ENCODE results near the gene PIK3R5.

PIK3R5 gene

DNA sequence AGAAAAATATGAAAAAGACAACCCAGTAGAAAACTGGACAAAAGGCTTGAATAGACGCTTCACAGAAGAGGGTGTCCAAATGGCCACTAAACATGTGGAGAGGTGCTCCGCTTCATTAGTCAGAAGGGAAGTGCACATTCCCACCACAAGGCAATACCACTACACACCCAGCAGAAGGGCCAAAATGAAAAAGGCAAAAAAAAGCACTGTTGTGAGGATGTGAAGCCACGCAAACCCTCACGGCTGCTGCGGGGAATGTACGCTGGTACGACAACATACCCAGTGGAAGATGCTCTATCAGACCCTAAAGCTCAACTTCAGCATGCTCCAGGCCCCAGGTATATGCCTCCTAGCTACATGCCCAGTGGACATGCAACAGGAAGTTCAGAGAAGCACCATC, 17.0 kb downstream of the PIK3R5 start:
- Histone ChIP-seq H3K27me3 (replicated peaks; ENCODE audit: control insufficient read depth, insufficient read depth, low read length) (no peaks in the 10 kb centered on the region), H3K36me3 (ENCODE audit: control insufficient read depth, insufficient read depth, low read length) (peaks cover 6% of the 10 kb centered on the region), H3K4me3 (replicated peaks; ENCODE audit: low read depth, low read length) (no peak overlapping the region)
- TF ChIP-seq, protein P1, sequence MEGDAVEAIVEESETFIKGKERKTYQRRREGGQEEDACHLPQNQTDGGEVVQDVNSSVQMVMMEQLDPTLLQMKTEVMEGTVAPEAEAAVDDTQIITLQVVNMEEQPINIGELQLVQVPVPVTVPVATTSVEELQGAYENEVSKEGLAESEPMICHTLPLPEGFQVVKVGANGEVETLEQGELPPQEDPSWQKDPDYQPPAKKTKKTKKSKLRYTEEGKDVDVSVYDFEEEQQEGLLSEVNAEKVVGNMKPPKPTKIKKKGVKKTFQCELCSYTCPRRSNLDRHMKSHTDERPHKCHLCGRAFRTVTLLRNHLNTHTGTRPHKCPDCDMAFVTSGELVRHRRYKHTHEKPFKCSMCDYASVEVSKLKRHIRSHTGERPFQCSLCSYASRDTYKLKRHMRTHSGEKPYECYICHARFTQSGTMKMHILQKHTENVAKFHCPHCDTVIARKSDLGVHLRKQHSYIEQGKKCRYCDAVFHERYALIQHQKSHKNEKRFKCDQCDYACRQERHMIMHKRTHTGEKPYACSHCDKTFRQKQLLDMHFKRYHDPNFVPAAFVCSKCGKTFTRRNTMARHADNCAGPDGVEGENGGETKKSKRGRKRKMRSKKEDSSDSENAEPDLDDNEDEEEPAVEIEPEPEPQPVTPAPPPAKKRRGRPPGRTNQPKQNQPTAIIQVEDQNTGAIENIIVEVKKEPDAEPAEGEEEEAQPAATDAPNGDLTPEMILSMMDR (IDR thresholded peaks at IDR 0.05; ENCODE audit: insufficient read depth, low read length, poor library complexity, severe bottlenecking): no peak
- no peak for DNase-seq (ENCODE audit: extremely low read depth, insufficient read length)

DNA sequence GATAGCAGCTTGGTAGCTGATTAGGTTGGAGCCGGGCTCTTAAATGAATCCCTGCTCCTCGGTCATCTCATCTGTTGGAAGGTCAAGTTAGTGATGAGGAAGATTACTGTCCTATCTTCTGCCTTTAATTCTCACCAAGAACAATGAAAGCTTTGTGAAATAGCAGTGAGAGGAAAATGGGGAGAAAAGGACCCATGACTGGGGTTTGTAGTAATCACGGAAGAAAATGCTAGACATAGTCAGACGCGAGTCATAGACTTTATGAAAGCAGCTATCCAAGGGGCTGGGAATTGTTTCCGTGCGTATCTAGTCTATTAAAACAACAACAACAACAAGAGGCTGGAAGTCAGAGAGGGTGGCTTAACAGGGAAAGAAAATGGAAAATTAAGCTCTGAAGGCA, 18.3 kb downstream of the PIK3R5 start:
- TF ChIP-seq, protein P1 (IDR thresholded peaks at IDR 0.05; ENCODE audit: insufficient read depth, low read length, poor library complexity, severe bottlenecking): no peak
- H3K27me3 ChIP-seq (replicated peaks; ENCODE audit: control insufficient read depth, insufficient read depth, low read length): no peaks in the 10 kb centered on the region
- peaks cover 6% of the 10 kb centered on the region for H3K36me3 ChIP-seq (ENCODE audit: control insufficient read depth, insufficient read depth, low read length)
- DNase-seq (ENCODE audit: extremely low read depth, insufficient read length): no peak
- H3K4me3 ChIP-seq (replicated peaks; ENCODE audit: low read depth, low read length): no peak overlapping the region

DNA sequence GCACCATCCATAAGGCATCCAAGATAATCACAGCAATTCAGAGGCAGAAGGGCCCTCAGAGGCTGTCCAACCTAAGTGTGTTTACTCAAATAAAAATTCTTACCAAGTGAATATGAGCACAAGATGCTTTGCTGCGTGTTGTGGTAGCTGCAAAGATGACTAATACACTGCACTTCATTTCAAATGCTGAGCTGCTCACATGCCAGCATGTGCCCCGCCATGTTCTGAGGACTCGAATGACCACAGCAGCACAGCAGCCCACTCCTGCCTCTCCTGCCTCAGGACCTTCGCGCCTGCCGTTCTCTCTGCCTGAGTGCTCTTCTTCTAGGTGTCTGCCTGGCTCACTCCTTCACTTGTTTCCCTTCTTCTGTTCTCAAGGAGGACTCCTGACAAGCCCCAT, 19.0 kb downstream of the PIK3R5 start:
- H3K4me3 ChIP-seq (replicated peaks; ENCODE audit: low read depth, low read length): no peak overlapping the region
- TF ChIP-seq, protein P1 (IDR thresholded peaks at IDR 0.05; ENCODE audit: insufficient read depth, low read length, poor library complexity, severe bottlenecking): no peak
- no peaks in the 10 kb centered on the region for H3K27me3 ChIP-seq (replicated peaks; ENCODE audit: control insufficient read depth, insufficient read depth, low read length)
- no peak for DNase-seq (ENCODE audit: extremely low read depth, insufficient read length)
- peaks cover 6% of the 10 kb centered on the region for H3K36me3 ChIP-seq (ENCODE audit: control insufficient read depth, insufficient read depth, low read length)

DNA sequence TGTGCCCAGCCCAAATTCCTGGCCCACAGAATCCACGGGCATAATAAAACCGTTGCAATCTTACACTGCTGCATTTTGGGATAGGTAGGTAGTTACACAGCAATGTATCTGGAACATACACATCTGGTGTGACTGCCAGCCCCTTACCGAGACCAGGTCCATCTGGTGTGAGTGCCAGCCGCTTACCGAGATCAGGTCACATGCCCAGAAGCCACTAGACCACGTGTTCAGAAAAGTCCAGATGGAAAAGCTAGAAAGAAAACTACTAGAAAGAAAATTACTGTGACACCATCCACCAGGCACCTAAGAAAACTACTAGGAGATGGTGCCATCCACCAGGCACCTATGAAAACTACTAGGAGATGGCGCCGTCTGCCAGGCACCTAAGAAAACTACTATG, 19.4 kb downstream of the PIK3R5 start:
- no peak overlapping the region for H3K4me3 ChIP-seq (replicated peaks; ENCODE audit: low read depth, low read length)
- TF ChIP-seq, protein P1 (IDR thresholded peaks at IDR 0.05; ENCODE audit: insufficient read depth, low read length, poor library complexity, severe bottlenecking): no peak
- no peaks in the 10 kb centered on the region for H3K27me3 ChIP-seq (replicated peaks; ENCODE audit: control insufficient read depth, insufficient read depth, low read length)
- H3K36me3 ChIP-seq (ENCODE audit: control insufficient read depth, insufficient read depth, low read length): peaks cover 6% of the 10 kb centered on the region
- DNase-seq (ENCODE audit: extremely low read depth, insufficient read length): no peak

DNA sequence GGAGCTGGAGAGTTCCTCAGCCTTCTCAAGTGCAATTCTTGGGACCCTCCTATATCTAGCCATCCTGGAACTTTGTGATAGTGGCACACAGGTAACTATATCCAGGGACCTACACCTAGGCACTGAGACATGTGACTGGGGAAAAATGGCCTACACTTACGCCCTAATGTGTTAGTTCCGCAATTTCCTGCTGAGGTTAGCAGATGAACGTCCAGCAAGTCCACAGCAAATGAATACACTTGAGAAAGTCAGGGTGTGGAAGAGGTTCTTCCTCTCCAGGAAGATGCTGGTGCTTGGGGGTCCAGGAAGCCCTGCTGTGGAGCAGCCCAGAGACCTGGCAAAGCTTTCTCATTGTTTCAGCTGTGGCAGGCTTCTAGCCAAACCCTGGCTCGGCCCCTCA, 20.8 kb downstream of the PIK3R5 start:
- no peak overlapping the region for H3K4me3 ChIP-seq (replicated peaks; ENCODE audit: low read depth, low read length)
- no peak for DNase-seq (ENCODE audit: extremely low read depth, insufficient read length)
- H3K27me3 ChIP-seq (replicated peaks; ENCODE audit: control insufficient read depth, insufficient read depth, low read length): no peaks in the 10 kb centered on the region
- TF ChIP-seq, protein P1 (IDR thresholded peaks at IDR 0.05; ENCODE audit: insufficient read depth, low read length, poor library complexity, severe bottlenecking): no peak
- H3K36me3 ChIP-seq (ENCODE audit: control insufficient read depth, insufficient read depth, low read length): peaks cover 6% of the 10 kb centered on the region

DNA sequence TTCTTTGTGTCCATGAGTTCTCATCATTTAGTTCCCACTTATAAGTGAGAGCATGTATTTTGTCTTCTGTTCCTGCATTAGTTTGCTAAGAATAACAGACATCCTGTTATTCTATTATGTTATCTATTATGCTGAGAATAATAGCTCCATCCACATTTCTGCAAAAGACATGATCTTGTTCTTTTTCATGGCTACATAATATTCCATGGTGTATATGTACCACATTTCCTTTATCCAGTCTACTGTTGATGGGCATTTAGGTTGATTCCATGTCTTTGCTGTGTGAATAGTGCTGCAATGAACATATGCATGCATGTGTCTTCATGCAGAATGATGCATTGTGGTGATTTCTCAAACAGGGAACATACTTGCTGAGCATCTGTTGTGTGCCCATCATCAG, 21.4 kb downstream of the PIK3R5 start:
- Histone ChIP-seq H3K4me3 (replicated peaks; ENCODE audit: low read depth, low read length) (no peak overlapping the region), H3K27me3 (replicated peaks; ENCODE audit: control insufficient read depth, insufficient read depth, low read length) (no peaks in the 10 kb centered on the region), H3K36me3 (ENCODE audit: control insufficient read depth, insufficient read depth, low read length) (peaks cover 6% of the 10 kb centered on the region)
- DNase-seq (ENCODE audit: extremely low read depth, insufficient read length): no peak
- TF ChIP-seq, protein P1 (IDR thresholded peaks at IDR 0.05; ENCODE audit: insufficient read depth, low read length, poor library complexity, severe bottlenecking): no peak
